Adrenal gland (tissue), 5 donors: ENCODE results near the gene ROR1.

Experiments
- CTCF ChIP-seq, 6 experiments: fragments of 450-650 bp in 4 of 6; fragments of 200-600 bp in 2 of 6; sonication (generic) in 1 of 6; IDR thresholded peaks; 1 replicate in 5 of 6; 2 replicates in 1 of 6; pipeline versions ENCODE4 v1.5.1 to v1.8.0; 2016 to 2021; ENCODE audit warnings: antibody characterized with exemption in 6 of 6, mild to moderate bottlenecking in 2 of 6, moderate library complexity in 1 of 6
- POLR2A ChIP-seq, 2 donors: fragments of 450-650 bp; IDR thresholded peaks; one replicate each; pipeline ENCODE4 v1.6.1; 2017; ENCODE audit warnings: antibody characterized with exemption in 2 of 2, mild to moderate bottlenecking in 2 of 2, moderate library complexity in 1 of 2
- donor health status: DM: no; HTN: no; CAD: no.

GRCh38 chr1:63893976-63894375 lies 120.2 kb downstream of the ROR1 start:
- TF ChIP-seq CTCF (IDR thresholded peaks at IDR 0.05) = no peak
- no peak for TF ChIP-seq POLR2A (IDR thresholded peaks at IDR 0.05)
